Measurements from ENCODE around the gene TMEM127.
"Not testable (repeated sequence)": the region's sequence is repeated elsewhere in the genome, so short reads cannot be mapped to it uniquely, and the experiment has no call there.

TMEM127 gene

GRCh38 chr2:96241227-96241626 lies 24.6 kb downstream of the TMEM127 start:
- DNase-seq (ENCODE audit: low read depth, low spot score), result no peak

GRCh38 chr2:96240341-96241038 lies 25.3 kb downstream of the TMEM127 start:
- no peak for DNase-seq (ENCODE audit: low read depth, low spot score)

- no peak for DNase-seq (ENCODE audit: low read depth, low spot score)
Measured at GRCh38 chr2:96239745-96240264, 26.0 kb downstream of the TMEM127 start.

GRCh38 chr2:96239091-96239490 lies 26.7 kb downstream of the TMEM127 start:
- DNase-seq (ENCODE audit: low read depth, low spot score), result no peak

GRCh38 chr2:96238266-96238665 lies 27.5 kb downstream of the TMEM127 start:
- DNase-seq (ENCODE audit: low read depth, low spot score), result no peak

- no peak for DNase-seq (ENCODE audit: low read depth, low spot score)
Measured at GRCh38 chr2:96236882-96237281, 28.9 kb downstream of the TMEM127 start.

GRCh38 chr2:96233880-96234316 lies 31.9 kb downstream of the TMEM127 start:
- no peak for DNase-seq (ENCODE audit: low read depth, low spot score)

- DNase-seq (ENCODE audit: low read depth, low spot score), result no peak
Measured at GRCh38 chr2:96233436-96233835, 32.4 kb downstream of the TMEM127 start.

GRCh38 chr2:96231316-96231715 lies 34.5 kb downstream of the TMEM127 start:
- no peak for DNase-seq (ENCODE audit: low read depth, low spot score)

- no peak for DNase-seq (ENCODE audit: low read depth, low spot score)
Measured at GRCh38 chr2:96225016-96225533, 40.7 kb downstream of the TMEM127 start.

GRCh38 chr2:96221106-96221505 lies 44.7 kb downstream of the TMEM127 start:
- not testable (repeated sequence) for DNase-seq (ENCODE audit: low read depth, low spot score)

GRCh38 chr2:96219959-96220358 lies 45.8 kb downstream of the TMEM127 start:
- DNase-seq (ENCODE audit: low read depth, low spot score), result not testable (repeated sequence)

GRCh38 chr2:96218508-96219131 lies 47.2 kb downstream of the TMEM127 start:
- DNase-seq (ENCODE audit: low read depth, low spot score), result no peak

GRCh38 chr2:96214554-96214953 lies 51.2 kb downstream of the TMEM127 start:
- DNase-seq (ENCODE audit: low read depth, low spot score), result no peak

GRCh38 chr2:96213379-96213778 lies 52.4 kb downstream of the TMEM127 start:
- DNase-seq (ENCODE audit: low read depth, low spot score), result no peak

GRCh38 chr2:96212339-96212738 lies 53.5 kb downstream of the TMEM127 start:
- no peak for DNase-seq (ENCODE audit: low read depth, low spot score)

- no peak for DNase-seq (ENCODE audit: low read depth, low spot score)
Measured at GRCh38 chr2:96209729-96210085, 56.1 kb downstream of the TMEM127 start.

- no peak for DNase-seq (ENCODE audit: low read depth, low spot score)
Measured at GRCh38 chr2:96209011-96209728, 56.6 kb downstream of the TMEM127 start.

- peak; percentile 93 for DNase-seq (ENCODE audit: low read depth, low spot score)
Measured at GRCh38 chr2:96208143-96209010, 57.4 kb downstream of the TMEM127 start, which contains the start of gene STARD7. Gene STARD7 (minus strand): TSS chr2:96208827. CDS start chr2:96208434, 393 bp downstream.

GRCh38 chr2:96207774-96208142 lies 58.0 kb downstream of the TMEM127 start:
- DNase-seq (ENCODE audit: low read depth, low spot score), result no peak

GRCh38 chr2:96207073-96207773 lies 58.6 kb downstream of the TMEM127 start:
- no peak for DNase-seq (ENCODE audit: low read depth, low spot score)
